K562 (cell line): Measurements from ENCODE around the gene NACC1. TPM values are rescaled to one million over a fixed set of nuclear protein-coding genes. Genes with fewer than 3 reads are reported as not detected.

Experiments used
- ATF1 ChIP-seq, 2 experiments: fragments of 450-650 bp in 1 of 2; IDR thresholded peaks; 2 replicates each; pipeline ENCODE4 v1.6.1; 2016; ENCODE audit warnings: missing compliant biosample characterization in 1 of 2, missing genetic modification characterization in 1 of 2
- CC2D1A ChIP-seq: fragments of 450-650 bp; IDR thresholded peaks from 2 replicates; pipeline ENCODE4 v1.6.1; 2017; ENCODE audit warnings: mild to moderate bottlenecking
- DPF2 ChIP-seq: fragments of 450-650 bp; IDR thresholded peaks from 2 replicates; pipeline ENCODE4 v1.6.1; 2016
- HMBOX1 ChIP-seq: sonication (generic); IDR thresholded peaks from 2 replicates; pipeline ENCODE4 v1.6.1; 2016
- KLF16 ChIP-seq: IDR thresholded peaks from 2 replicates; pipeline ENCODE4 v1.6.1; 2016; ENCODE audit warnings: antibody characterized with exemption
- LCOR ChIP-seq: sonication (generic); formaldehyde crosslinking; IDR thresholded peaks from 2 replicates; pipeline ENCODE4 v1.8.0; 2022; ENCODE audit warnings: mild to moderate bottlenecking, missing genetic modification reagents
- MAFK ChIP-seq: IDR thresholded peaks from 2 replicates; pipeline ENCODE4 v1.6.1; 2011; ENCODE audit warnings: low read length, improper control_type of control experiment
- NELFE ChIP-seq: IDR thresholded peaks from 2 replicates; pipeline ENCODE4 v1.6.1; 2011; ENCODE audit warnings: mild to moderate bottlenecking; ENCODE audit not compliant: insufficient read depth, insufficient read length
- TAF9B ChIP-seq: fragments of 450-650 bp; IDR thresholded peaks from 2 replicates; pipeline ENCODE4 v1.6.1; 2018; ENCODE audit warnings: mild to moderate bottlenecking; ENCODE audit not compliant: partially characterized antibody
- ZBTB2 ChIP-seq: fragments of 450-650 bp; IDR thresholded peaks from 2 replicates; pipeline ENCODE4 v1.6.1; 2016; ENCODE audit warnings: antibody characterized with exemption
- ZBTB34 ChIP-seq: fragments of 250-450 bp; sonication (Bioruptor Pico); IDR thresholded peaks from 2 replicates; pipeline ENCODE4 v1.8.0; 2021; ENCODE audit warnings: mild to moderate bottlenecking, moderate library complexity
- ZBTB40 ChIP-seq, 2 experiments: fragments of 450-650 bp in 1 of 2; sonication (generic) in 1 of 2; formaldehyde crosslinking in 1 of 2; IDR thresholded peaks; 2 replicates each; pipeline versions ENCODE4 v1.7.1 to v1.9.0; 2016 to 2022; ENCODE audit warnings: inconsistent platforms in 1 of 2, mild to moderate bottlenecking in 1 of 2, missing genetic modification reagents in 1 of 2
- ZNF175 ChIP-seq: fragments of 200-800 bp; sonication (Bioruptor generic); IDR thresholded peaks from 2 replicates; pipeline ENCODE4 v1.6.1; 2016; ENCODE audit warnings: low read depth, mild to moderate bottlenecking, missing genetic modification characterization, missing compliant biosample characterization
- ZNF696 ChIP-seq: fragments of 250-450 bp; sonication (Bioruptor Pico); conservative IDR thresholded peaks from 2 replicates; pipeline ENCODE4 v1.4.0; 2020; ENCODE audit warnings: mild to moderate bottlenecking, moderate library complexity
- polyA plus RNA-seq, 8 experiments: library from polyadenylated mRNA; depleted of rRNA in 4 of 8; stranded (reverse) in 5 of 8; unstranded in 3 of 8; fragments of >200 nt; fragmentation: Nextera tagmentation in 2 of 8; fragmentation: Illumina TruSeq in 1 of 8; extraction: Ambion mirVana in 2 of 8; extraction: Trizol in 1 of 8; gene quantifications; 2 replicates each; pipeline versions ENCODE4 v1.2.1 to v1.2.3, GENCODE V29; 2011 to 2014; ENCODE audit warnings: inconsistent platforms in 1 of 8, missing spikeins in 1 of 8
- total RNA-seq, 7 experiments: library from RNA; depleted of rRNA in 6 of 7; stranded (reverse); fragments of >200 nt in 6 of 7; fragmentation: Illumina TruSeq in 2 of 7; extraction: Trizol in 2 of 7; gene quantifications; 2 replicates each; pipeline versions ENCODE4 v1.2.1 to v1.2.3, GENCODE V29; 2011 to 2021; ENCODE audit warnings: low replicate concordance in 1 of 7

NACC1 gene
- total and polyA plus RNA-seq, 9 of the 15 experiments (the other 6 are each of a cell fraction or from before 2014, with no cell fraction given): 0.04 to 96.6 (median 25.8) TPM

- TF ChIP-seq KLF16 (peak; percentile 96), CC2D1A (peak; percentile 93; the same call in 1 of the 2 replicates), LCOR (CRISPR knock-in tag) (0 out of 2 replicates have a peak, but pooled peaks have one; percentile 15), ZBTB40 (IDR thresholded peaks at IDR 0.05) (peak; percentile 78), ZBTB40 (CRISPR knock-in tag; IDR thresholded peaks at IDR 0.05) (no peak), DPF2 (peak; percentile 97), NELFE (no peak), TAF9B (no peak), ZNF696 (no peak), HMBOX1 (no peak), ATF1 (CRISPR knock-in tag; IDR thresholded peaks at IDR 0.05) (no peak), ATF1 (tag; IDR thresholded peaks at IDR 0.05) (peak; percentile 74), ZBTB2 (peak; percentile 74; the same call in 1 of the 2 replicates), ZBTB34 (CRISPR knock-in tag) (no peak), ZNF175 (CRISPR knock-in tag) (peak; percentile 74; the same call in 1 of the 2 replicates), MAFK (no peak)
These were observed 15.1 kb upstream of the NACC1 start, which contains the start of gene LYL1 (continued) for GRCh38 chr19:13102666-13103580.
